HEK293 (cell line): ENCODE measurements around the gene C14orf132.

Source experiments
- TCF7L2 ChIP-seq: IDR thresholded peaks from 2 replicates; pipeline ENCODE4 v1.6.1; 2011; ENCODE audit warnings: low read depth, mild to moderate bottlenecking, inconsistent platforms, low read length, moderate library complexity, borderline replicate concordance
- ZBTB1 ChIP-seq: fragments of 450-650 bp; formaldehyde crosslinking; IDR thresholded peaks from 2 replicates; pipeline ENCODE4 v1.5.1; 2016; ENCODE audit warnings: missing biosample characterization, missing genetic modification characterization
- ZNF10 ChIP-seq: fragments of 450-650 bp; formaldehyde crosslinking; IDR thresholded peaks from 2 replicates; pipeline ENCODE4 v1.5.1; 2017; ENCODE audit warnings: missing biosample characterization, missing genetic modification characterization
- ZNF670 ChIP-seq: fragments of 450-650 bp; formaldehyde crosslinking; IDR thresholded peaks from 2 replicates; pipeline ENCODE4 v1.5.1; 2016; ENCODE audit warnings: missing biosample characterization, missing genetic modification characterization, low read depth
- ZSCAN30 ChIP-seq: fragments of 450-650 bp; IDR thresholded peaks from 2 replicates; pipeline ENCODE4 v1.5.1; 2018; ENCODE audit warnings: missing biosample characterization, mild to moderate bottlenecking, missing genetic modification characterization, moderate library complexity
- TF ChIP-seq, protein P1 (sequence below): fragments of 450-650 bp; formaldehyde crosslinking; IDR thresholded peaks from 2 replicates; pipeline ENCODE4 v1.5.1; 2016; ENCODE audit warnings: missing biosample characterization, missing genetic modification characterization
- TF ChIP-seq, protein P2 (sequence below): fragments of 450-650 bp; formaldehyde crosslinking; IDR thresholded peaks from 2 replicates; pipeline ENCODE4 v1.5.1; 2016; ENCODE audit warnings: missing biosample characterization, missing genetic modification characterization
- TF ChIP-seq, protein P3 (sequence below): fragments of 450-650 bp; formaldehyde crosslinking; IDR thresholded peaks from 2 replicates; pipeline ENCODE4 v1.5.1; 2016; ENCODE audit warnings: missing biosample characterization, missing genetic modification characterization, low read depth
- TF ChIP-seq, protein P4 (sequence below): fragments of 450-650 bp; formaldehyde crosslinking; IDR thresholded peaks from 2 replicates; pipeline ENCODE4 v1.5.1; 2016; ENCODE audit warnings: missing biosample characterization, missing genetic modification characterization, borderline replicate concordance

DNA sequence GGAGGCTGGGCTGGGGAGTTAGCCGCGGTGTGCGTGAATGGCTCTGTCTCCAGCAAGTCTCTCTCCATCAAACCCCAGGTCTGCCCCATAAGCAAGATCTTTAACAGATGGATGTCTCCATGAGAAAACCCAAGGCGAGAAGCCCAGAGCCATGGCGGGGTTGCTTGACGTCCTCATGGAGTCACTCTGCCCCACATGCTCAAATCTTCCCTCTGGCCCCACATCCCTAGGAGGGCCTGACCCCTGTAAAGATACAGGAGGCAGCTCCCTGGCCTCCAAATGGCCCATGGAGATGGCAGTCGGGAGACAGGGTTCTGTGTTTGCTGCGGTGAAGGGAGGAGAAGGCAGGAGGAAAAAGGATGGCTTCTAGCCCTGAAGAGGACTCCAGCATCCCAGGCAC lies 49.3 kb downstream of the C14orf132 start:
- TF ChIP-seq, protein P1, sequence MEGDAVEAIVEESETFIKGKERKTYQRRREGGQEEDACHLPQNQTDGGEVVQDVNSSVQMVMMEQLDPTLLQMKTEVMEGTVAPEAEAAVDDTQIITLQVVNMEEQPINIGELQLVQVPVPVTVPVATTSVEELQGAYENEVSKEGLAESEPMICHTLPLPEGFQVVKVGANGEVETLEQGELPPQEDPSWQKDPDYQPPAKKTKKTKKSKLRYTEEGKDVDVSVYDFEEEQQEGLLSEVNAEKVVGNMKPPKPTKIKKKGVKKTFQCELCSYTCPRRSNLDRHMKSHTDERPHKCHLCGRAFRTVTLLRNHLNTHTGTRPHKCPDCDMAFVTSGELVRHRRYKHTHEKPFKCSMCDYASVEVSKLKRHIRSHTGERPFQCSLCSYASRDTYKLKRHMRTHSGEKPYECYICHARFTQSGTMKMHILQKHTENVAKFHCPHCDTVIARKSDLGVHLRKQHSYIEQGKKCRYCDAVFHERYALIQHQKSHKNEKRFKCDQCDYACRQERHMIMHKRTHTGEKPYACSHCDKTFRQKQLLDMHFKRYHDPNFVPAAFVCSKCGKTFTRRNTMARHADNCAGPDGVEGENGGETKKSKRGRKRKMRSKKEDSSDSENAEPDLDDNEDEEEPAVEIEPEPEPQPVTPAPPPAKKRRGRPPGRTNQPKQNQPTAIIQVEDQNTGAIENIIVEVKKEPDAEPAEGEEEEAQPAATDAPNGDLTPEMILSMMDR: no peak
- TF ChIP-seq ZNF670 (tag by site-specific recombination) (no peak), TCF7L2 (no peak), ZBTB1 (tag by site-specific recombination) (no peak), ZSCAN30 (tag by site-specific recombination) (no peak), ZNF10 (no peak)
- TF ChIP-seq, protein P2, sequence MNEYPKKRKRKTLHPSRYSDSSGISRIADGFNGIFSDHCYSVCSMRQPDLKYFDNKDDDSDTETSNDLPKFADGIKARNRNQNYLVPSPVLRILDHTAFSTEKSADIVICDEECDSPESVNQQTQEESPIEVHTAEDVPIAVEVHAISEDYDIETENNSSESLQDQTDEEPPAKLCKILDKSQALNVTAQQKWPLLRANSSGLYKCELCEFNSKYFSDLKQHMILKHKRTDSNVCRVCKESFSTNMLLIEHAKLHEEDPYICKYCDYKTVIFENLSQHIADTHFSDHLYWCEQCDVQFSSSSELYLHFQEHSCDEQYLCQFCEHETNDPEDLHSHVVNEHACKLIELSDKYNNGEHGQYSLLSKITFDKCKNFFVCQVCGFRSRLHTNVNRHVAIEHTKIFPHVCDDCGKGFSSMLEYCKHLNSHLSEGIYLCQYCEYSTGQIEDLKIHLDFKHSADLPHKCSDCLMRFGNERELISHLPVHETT (tag by site-specific recombination): no peak
- TF ChIP-seq, protein P3, sequence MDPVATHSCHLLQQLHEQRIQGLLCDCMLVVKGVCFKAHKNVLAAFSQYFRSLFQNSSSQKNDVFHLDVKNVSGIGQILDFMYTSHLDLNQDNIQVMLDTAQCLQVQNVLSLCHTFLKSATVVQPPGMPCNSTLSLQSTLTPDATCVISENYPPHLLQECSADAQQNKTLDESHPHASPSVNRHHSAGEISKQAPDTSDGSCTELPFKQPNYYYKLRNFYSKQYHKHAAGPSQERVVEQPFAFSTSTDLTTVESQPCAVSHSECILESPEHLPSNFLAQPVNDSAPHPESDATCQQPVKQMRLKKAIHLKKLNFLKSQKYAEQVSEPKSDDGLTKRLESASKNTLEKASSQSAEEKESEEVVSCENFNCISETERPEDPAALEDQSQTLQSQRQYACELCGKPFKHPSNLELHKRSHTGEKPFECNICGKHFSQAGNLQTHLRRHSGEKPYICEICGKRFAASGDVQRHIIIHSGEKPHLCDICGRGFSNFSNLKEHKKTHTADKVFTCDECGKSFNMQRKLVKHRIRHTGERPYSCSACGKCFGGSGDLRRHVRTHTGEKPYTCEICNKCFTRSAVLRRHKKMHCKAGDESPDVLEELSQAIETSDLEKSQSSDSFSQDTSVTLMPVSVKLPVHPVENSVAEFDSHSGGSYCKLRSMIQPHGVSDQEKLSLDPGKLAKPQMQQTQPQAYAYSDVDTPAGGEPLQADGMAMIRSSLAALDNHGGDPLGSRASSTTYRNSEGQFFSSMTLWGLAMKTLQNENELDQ: no peak
- TF ChIP-seq, protein P4, sequence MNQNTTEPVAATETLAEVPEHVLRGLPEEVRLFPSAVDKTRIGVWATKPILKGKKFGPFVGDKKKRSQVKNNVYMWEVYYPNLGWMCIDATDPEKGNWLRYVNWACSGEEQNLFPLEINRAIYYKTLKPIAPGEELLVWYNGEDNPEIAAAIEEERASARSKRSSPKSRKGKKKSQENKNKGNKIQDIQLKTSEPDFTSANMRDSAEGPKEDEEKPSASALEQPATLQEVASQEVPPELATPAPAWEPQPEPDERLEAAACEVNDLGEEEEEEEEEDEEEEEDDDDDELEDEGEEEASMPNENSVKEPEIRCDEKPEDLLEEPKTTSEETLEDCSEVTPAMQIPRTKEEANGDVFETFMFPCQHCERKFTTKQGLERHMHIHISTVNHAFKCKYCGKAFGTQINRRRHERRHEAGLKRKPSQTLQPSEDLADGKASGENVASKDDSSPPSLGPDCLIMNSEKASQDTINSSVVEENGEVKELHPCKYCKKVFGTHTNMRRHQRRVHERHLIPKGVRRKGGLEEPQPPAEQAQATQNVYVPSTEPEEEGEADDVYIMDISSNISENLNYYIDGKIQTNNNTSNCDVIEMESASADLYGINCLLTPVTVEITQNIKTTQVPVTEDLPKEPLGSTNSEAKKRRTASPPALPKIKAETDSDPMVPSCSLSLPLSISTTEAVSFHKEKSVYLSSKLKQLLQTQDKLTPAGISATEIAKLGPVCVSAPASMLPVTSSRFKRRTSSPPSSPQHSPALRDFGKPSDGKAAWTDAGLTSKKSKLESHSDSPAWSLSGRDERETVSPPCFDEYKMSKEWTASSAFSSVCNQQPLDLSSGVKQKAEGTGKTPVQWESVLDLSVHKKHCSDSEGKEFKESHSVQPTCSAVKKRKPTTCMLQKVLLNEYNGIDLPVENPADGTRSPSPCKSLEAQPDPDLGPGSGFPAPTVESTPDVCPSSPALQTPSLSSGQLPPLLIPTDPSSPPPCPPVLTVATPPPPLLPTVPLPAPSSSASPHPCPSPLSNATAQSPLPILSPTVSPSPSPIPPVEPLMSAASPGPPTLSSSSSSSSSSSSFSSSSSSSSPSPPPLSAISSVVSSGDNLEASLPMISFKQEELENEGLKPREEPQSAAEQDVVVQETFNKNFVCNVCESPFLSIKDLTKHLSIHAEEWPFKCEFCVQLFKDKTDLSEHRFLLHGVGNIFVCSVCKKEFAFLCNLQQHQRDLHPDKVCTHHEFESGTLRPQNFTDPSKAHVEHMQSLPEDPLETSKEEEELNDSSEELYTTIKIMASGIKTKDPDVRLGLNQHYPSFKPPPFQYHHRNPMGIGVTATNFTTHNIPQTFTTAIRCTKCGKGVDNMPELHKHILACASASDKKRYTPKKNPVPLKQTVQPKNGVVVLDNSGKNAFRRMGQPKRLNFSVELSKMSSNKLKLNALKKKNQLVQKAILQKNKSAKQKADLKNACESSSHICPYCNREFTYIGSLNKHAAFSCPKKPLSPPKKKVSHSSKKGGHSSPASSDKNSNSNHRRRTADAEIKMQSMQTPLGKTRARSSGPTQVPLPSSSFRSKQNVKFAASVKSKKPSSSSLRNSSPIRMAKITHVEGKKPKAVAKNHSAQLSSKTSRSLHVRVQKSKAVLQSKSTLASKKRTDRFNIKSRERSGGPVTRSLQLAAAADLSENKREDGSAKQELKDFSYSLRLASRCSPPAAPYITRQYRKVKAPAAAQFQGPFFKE (tag by site-specific recombination): no peak
